Endothelial cell of umbilical vein (primary cell): ENCODE data around the gene INO80D. TPM values are rescaled to one million over a fixed set of nuclear protein-coding genes. Genes with fewer than 3 reads are reported as not detected.

Source experiments
- BruUV-seq: library from RNA; stranded (reverse); fragments of 400-500 nt; replicated peaks from 2 replicates; lab custom pipeline; 2021; lab: Mats Ljungman, UMichigan
- CTCF ChIA-PET: fragments of 300-600, 350-600 bp; sonication (Branson Sonifier 250); formaldehyde crosslinking; loops from one replicate; lab custom pipeline; 2021; ENCODE audit warnings: antibody characterized with exemption, inconsistent platforms; lab: Charles Lee
- POLR2A ChIA-PET: fragments of 300-600, 350-600 bp; sonication (Branson Sonifier 250); formaldehyde crosslinking; loops from one replicate; lab custom pipeline; 2021; ENCODE audit warnings: antibody characterized with exemption, inconsistent platforms; lab: Charles Lee
- DNase-seq: peaks from one replicate; pipeline ENCODE4 v3.0.0-alpha.2; 2011; ENCODE audit warnings: low read depth, low spot score
- FAIRE-seq: peaks from 2 replicates; lab custom pipeline; 2011; peaks lifted over from hg19 to GRCh38; lab: Jason Lieb, UNC
- H2AFZ ChIP-seq: 2 replicates; pipeline ENCODE4 v1.6.0; 2012; ENCODE audit warnings: low read depth, low read length, control low read depth, inconsistent platforms
- H3K27ac ChIP-seq: 2 replicates; pipeline ENCODE4 v1.5.1; 2011; ENCODE audit warnings: low read depth, mild to moderate bottlenecking, control low read depth, low read length, moderate library complexity; ENCODE audit not compliant: insufficient read depth
- H3K27me3 ChIP-seq, 2 experiments: 2 replicates each; pipeline versions ENCODE4 v1.6.0 to v1.6.1; 2011; ENCODE audit warnings: low read length in 2 of 2, mixed read lengths in 1 of 2; ENCODE audit not compliant: control insufficient read depth in 2 of 2, insufficient read depth in 2 of 2
- H3K36me3 ChIP-seq, 2 experiments: 2 replicates in 1 of 2; 3 replicates in 1 of 2; pipeline ENCODE4 v1.5.1; 2011; ENCODE audit warnings: low read length in 2 of 2, mild to moderate bottlenecking in 1 of 2, moderate library complexity in 1 of 2; ENCODE audit not compliant: control insufficient read depth in 2 of 2, insufficient read depth in 2 of 2; ENCODE audit errors: extremely low read depth in 1 of 2
- H3K4me1 ChIP-seq: 3 replicates; pipeline ENCODE4 v1.5.1; 2011; ENCODE audit warnings: mild to moderate bottlenecking, low read length; ENCODE audit not compliant: control insufficient read depth, insufficient read depth; ENCODE audit errors: extremely low read depth
- H3K4me2 ChIP-seq: 2 replicates; pipeline ENCODE4 v1.6.1; 2011; ENCODE audit warnings: low read length, control low read depth, mixed read lengths; ENCODE audit not compliant: insufficient read depth
- H3K4me3 ChIP-seq, 3 experiments: fragments of 200-600 bp in 1 of 3; sonication (generic), shearing (Covaris generic) in 1 of 3; replicated peaks in 1 of 3; 2 replicates each; pipeline ENCODE4 v1.5.1; 2011 to 2016; ENCODE audit warnings: control low read depth in 3 of 3, low read length in 3 of 3, mild to moderate bottlenecking in 2 of 3, inconsistent platforms in 1 of 3, low read depth in 1 of 3, moderate library complexity in 1 of 3; ENCODE audit not compliant: insufficient read depth in 1 of 3
- H3K79me2 ChIP-seq: 2 replicates; pipeline ENCODE4 v1.6.0; 2012; ENCODE audit warnings: low read length, inconsistent platforms; ENCODE audit not compliant: control insufficient read depth, insufficient read depth
- H3K9ac ChIP-seq: replicated peaks from 2 replicates; pipeline ENCODE3; 2011; ENCODE audit warnings: low read length, control low read depth; ENCODE audit not compliant: insufficient read depth; ENCODE audit errors: extremely low read depth
- H3K9me1 ChIP-seq: replicated peaks from 3 replicates; pipeline ENCODE4 v1.6.0; 2011; ENCODE audit warnings: mild to moderate bottlenecking, low read length; ENCODE audit not compliant: control insufficient read depth, insufficient read depth; ENCODE audit errors: extremely low read depth
- H3K9me3 ChIP-seq: replicated peaks from 2 replicates; pipeline ENCODE4 v1.5.1; 2012; ENCODE audit warnings: low read length, inconsistent platforms; ENCODE audit not compliant: control insufficient read depth, insufficient read depth
- H4K20me1 ChIP-seq: replicated peaks from 2 replicates; pipeline ENCODE3; 2011; ENCODE audit warnings: mild to moderate bottlenecking, low read length; ENCODE audit not compliant: control insufficient read depth, insufficient read depth; ENCODE audit errors: extremely low read depth
- CTCF ChIP-seq, 2 donors: IDR thresholded peaks; 1 replicate in 1 of 2; 2 replicates in 1 of 2; pipeline ENCODE4 v1.5.1; 2011; ENCODE audit warnings: low read length in 2 of 2, mild to moderate bottlenecking in 2 of 2, moderate library complexity in 2 of 2, control low read depth in 1 of 2, inconsistent platforms in 1 of 2, low read depth in 1 of 2; ENCODE audit not compliant: insufficient read depth in 1 of 2; ENCODE audit errors: extremely low read depth in 1 of 2
- EZH2 ChIP-seq: IDR thresholded peaks from 2 replicates; pipeline ENCODE4 v1.6.1; 2012; ENCODE audit warnings: borderline replicate concordance, low read depth, mild to moderate bottlenecking, moderate library complexity, low read length, inconsistent platforms; ENCODE audit not compliant: severe bottlenecking
- FOS ChIP-seq: IDR thresholded peaks from 2 replicates; pipeline ENCODE4 v1.6.1; 2011; ENCODE audit warnings: mild to moderate bottlenecking, low read length, moderate library complexity, borderline replicate concordance; ENCODE audit not compliant: insufficient read depth
- GATA2 ChIP-seq: IDR thresholded peaks from 2 replicates; pipeline ENCODE4 v1.7.0; 2011; ENCODE audit warnings: low read depth, mild to moderate bottlenecking, moderate library complexity, mixed read lengths, low read length; ENCODE audit not compliant: insufficient read length, insufficient read depth
- JUN ChIP-seq: IDR thresholded peaks from 2 replicates; pipeline ENCODE4 v1.6.1; 2011; ENCODE audit warnings: borderline replicate concordance, low read depth; ENCODE audit not compliant: insufficient read length, insufficient read depth
- MAX ChIP-seq: IDR thresholded peaks from 2 replicates; pipeline ENCODE4 v1.6.1; 2011; ENCODE audit not compliant: insufficient read depth, insufficient read length
- MYC ChIP-seq: IDR thresholded peaks from one replicate; pipeline ENCODE4 v1.6.1; 2011; ENCODE audit warnings: mild to moderate bottlenecking, low read depth, low read length
- POLR2A ChIP-seq: IDR thresholded peaks from 2 replicates; pipeline ENCODE4 v1.6.1; 2012; ENCODE audit warnings: low read depth, mild to moderate bottlenecking, control low read depth, low read length
- POLR2AphosphoS5 ChIP-seq: IDR thresholded peaks from 2 replicates; pipeline ENCODE4 v1.6.1; 2012; ENCODE audit warnings: low read depth, mild to moderate bottlenecking, control low read depth, low read length, moderate library complexity; ENCODE audit not compliant: insufficient read depth
- dilution Hi-C: fragments of 300-500 bp; cut with MboI; formaldehyde crosslinking; loops from one replicate; pipeline ENCODE4 v1.15.0; 2019; ENCODE audit warnings: low sequenced_read_pairs; ENCODE audit not compliant: extremely low pct_ligation_motif_present
- intact Hi-C: fragments of 100-400 bp; cut with micrococcal nuclease; formaldehyde crosslinking; loops from one replicate; pipeline ENCODE4 v1.10.0; 2022
- polyA plus RNA-seq, 4 experiments: library from polyadenylated mRNA; depleted of rRNA in 3 of 4; stranded (reverse) in 3 of 4; unstranded in 1 of 4; fragments of >200 nt; gene quantifications; 2 replicates each; pipeline versions ENCODE4 v1.2.1 to v1.2.3, GENCODE V29; 2011 to 2012; ENCODE audit warnings: missing spikeins in 1 of 4
- total RNA-seq: library from RNA; stranded (reverse); gene quantifications from 2 replicates; pipeline ENCODE4 v1.2.3, GENCODE V29; 2021

INO80D gene
- total and polyA plus RNA-seq, 2 donors (not counting 3 experiments of a cell fraction or from before 2014, with no cell fraction given) = 2.9 to 20.3 TPM

- no peaks in the 10 kb centered on the region for H3K79me2 ChIP-seq
- DNase-seq = no peak
- H3K9me3 ChIP-seq = no peaks in the 10 kb centered on the region
- no peak for TF ChIP-seq JUN
- no TSS peak for BruUV-seq
- H3K36me3 ChIP-seq = no peaks in the 10 kb centered on the region
- H2AFZ ChIP-seq = no peak overlapping the region
- H3K4me1 ChIP-seq = peaks cover 5% of the 10 kb centered on the region
- FAIRE-seq = no peak
- no peak overlapping the region for H3K27ac ChIP-seq
- ChIA-PET CTCF (interaction anchor here (2.4 kb wide), 1 partner anchor 11 kb away, joined by 12 read pairs; no protein-coding TSS in a partner anchor), POLR2A (no interaction called here)
- no peak overlapping the region for H3K4me2 ChIP-seq
- peaks cover 0 to 6% of the 10 kb centered on the region in 2 experiments for H3K27me3 ChIP-seq
- intact Hi-C loops (no loop called here), dilution Hi-C loops (no loop called here)
- H3K4me3 ChIP-seq = no peak overlapping the region
- H3K9me1 ChIP-seq = no peaks in the 10 kb centered on the region
- H3K9ac ChIP-seq = no peak overlapping the region
- no peaks in the 10 kb centered on the region for H4K20me1 ChIP-seq
Observed at GRCh38 chr2:205959521-205959920, 126.5 kb downstream of the INO80D start.

- Histone ChIP-seq H3K9ac (no peak overlapping the region), H3K4me3 (no peak overlapping the region), H3K9me1 (no peaks in the 10 kb centered on the region), H3K27ac (no peak overlapping the region), H3K4me2 (no peak overlapping the region), H3K36me3 (no peaks in the 10 kb centered on the region), H2AFZ (no peak overlapping the region), H3K4me1 (no peaks in the 10 kb centered on the region), H3K79me2 (no peaks in the 10 kb centered on the region), H3K9me3 (no peaks in the 10 kb centered on the region), H3K27me3 (peaks cover 0 to 6% of the 10 kb centered on the region in 2 experiments), H4K20me1 (no peaks in the 10 kb centered on the region)
- DNase-seq (no peak), FAIRE-seq (no peak)
- TF ChIP-seq JUN = no peak
- no peak for TF ChIP-seq POLR2A
- TF ChIP-seq GATA2 = no peak
- TF ChIP-seq EZH2 = no peak
- TF ChIP-seq MAX = no peak
- TF ChIP-seq FOS = no peak
- no peak for TF ChIP-seq MYC
- TF ChIP-seq CTCF (IDR thresholded peaks at IDR 0.05; ENCODE audit: extremely low read depth in 1 of 2, insufficient read depth in 1 of 2, low read depth in 1 of 2, low read length in 2 of 2) = no peak
- no peak for TF ChIP-seq POLR2AphosphoS5
- BruUV-seq = no TSS peak
- ChIA-PET CTCF (interaction anchor here (1.1 to 1.3 kb wide), 3 partner anchors 13 to 32 kb away, joined by 3 to 5 read pairs (median 3); no protein-coding TSS in a partner anchor), POLR2A (no interaction called here)
- dilution Hi-C loops = no loop called here
- intact Hi-C loops = no loop called here
Observed at GRCh38 chr2:205957452-205958154, 128.4 kb downstream of the INO80D start.
